C4-2B (cell line): ENCODE measurements around the gene SP100.

Experiments used
- CTCF ChIP-seq: fragments of 450-650 bp; conservative IDR thresholded peaks from 2 replicates; pipeline ENCODE4 v1.5.1; 2017; ENCODE audit warnings: mild to moderate bottlenecking
- ZFX ChIP-seq: fragments of 450-650 bp; IDR thresholded peaks from 2 replicates; pipeline ENCODE4 v1.6.1; 2017

GRCh38 chr2:230570987-230571386, 155.0 kb downstream of the SP100 start:
- TF ChIP-seq CTCF = no peak
- no peak for TF ChIP-seq ZFX
